Neural crest cell (in vitro differentiated cells): ENCODE data around the gene HPS4. TPM values are rescaled to one million over a fixed set of nuclear protein-coding genes. Genes with fewer than 3 reads are reported as not detected.

ENCODE experiments used
- DNase-seq: peaks from one replicate; pipeline ENCODE4 v3.0.0; 2021; ENCODE audit warnings: low read depth, mixed read lengths, low spot score
- H3K27ac Mint-ChIP-seq: one replicate; pipeline ENCODE4 v1.8.0; 2021; ENCODE audit warnings: mild to moderate bottlenecking, mixed read lengths; ENCODE audit not compliant: unreplicated experiment
- H3K27me3 Mint-ChIP-seq: 2 replicates; pipeline ENCODE4 v1.8.0; 2021; ENCODE audit warnings: low read depth, mild to moderate bottlenecking, mixed read lengths
- H3K36me3 Mint-ChIP-seq: 2 replicates; pipeline ENCODE4 v1.8.0; 2021; ENCODE audit warnings: low read depth, mild to moderate bottlenecking, mixed read lengths
- H3K4me1 Mint-ChIP-seq: 2 replicates; pipeline ENCODE4 v1.8.0; 2021; ENCODE audit warnings: mixed read lengths
- H3K4me3 Mint-ChIP-seq: one replicate; pipeline ENCODE4 v1.8.0; 2021; ENCODE audit warnings: mild to moderate bottlenecking, mixed read lengths
- H3K9me3 Mint-ChIP-seq: 2 replicates; pipeline ENCODE4 v1.8.0; 2021; ENCODE audit warnings: mixed read lengths
- total RNA-seq: library from RNA; stranded (reverse); gene quantifications from 2 replicates; pipeline ENCODE4 v1.2.1, GENCODE V29; 2021
- TF ChIP-seq, protein P1 (sequence below): fragments of 200-600 bp; sonication (generic); conservative IDR thresholded peaks from 2 replicates; pipeline ENCODE4 v1.5.0; 2021; ENCODE audit warnings: antibody characterized with exemption, mild to moderate bottlenecking

Gene HPS4
- total RNA-seq, 1 donor from 2014 or later: 48.5 TPM

DNA sequence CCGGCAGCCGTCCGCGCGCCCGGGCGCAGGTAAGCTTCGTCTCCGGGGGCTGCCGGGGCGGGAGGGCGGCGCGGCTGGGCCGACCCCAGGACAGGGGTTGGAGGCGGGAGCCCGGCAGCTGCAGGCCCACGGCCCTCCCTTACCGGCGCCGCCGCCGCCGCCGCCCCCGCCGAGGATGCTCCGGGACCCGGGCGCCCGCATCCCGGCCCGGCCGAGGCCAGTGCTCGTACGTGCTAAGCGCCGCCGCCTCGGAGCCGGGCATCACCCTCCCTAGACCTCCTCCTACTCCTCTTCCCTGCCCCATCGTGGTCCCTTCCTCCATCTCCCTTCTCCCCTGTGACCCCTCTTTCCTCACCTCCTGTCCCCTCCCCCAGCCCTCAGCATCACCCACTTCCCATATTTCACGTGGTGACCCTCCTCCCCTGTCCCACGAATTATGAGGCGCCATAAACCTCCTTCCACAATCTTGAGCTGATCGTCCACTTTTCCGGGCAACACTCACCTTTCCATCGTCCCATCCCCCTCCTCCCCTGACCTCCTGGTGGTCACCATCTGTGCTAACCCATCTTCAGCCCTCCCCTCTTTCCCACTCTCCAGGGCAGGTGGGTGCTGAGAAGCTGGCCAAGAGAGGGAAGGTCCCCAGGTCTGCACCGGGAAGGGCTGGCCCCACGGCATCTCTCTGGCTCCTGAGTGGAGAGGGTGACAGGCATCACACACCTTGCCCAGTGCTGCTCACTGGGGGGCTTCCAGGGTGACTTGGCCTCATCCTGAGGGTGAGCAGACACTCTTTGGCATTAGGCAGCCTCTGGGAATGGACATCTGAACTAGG, 53.9 kb downstream of the HPS4 start:
- Mint-ChIP-seq H3K27ac (no peak overlapping the region), H3K4me3 (peak overlapping the region; percentile 84), H3K36me3 (no peaks in the 10 kb centered on the region), H3K9me3 (no peaks in the 10 kb centered on the region), H3K4me1 (peaks cover 32% of the 10 kb centered on the region), H3K27me3 (peaks cover 46% of the 10 kb centered on the region)
- TF ChIP-seq, protein P1, sequence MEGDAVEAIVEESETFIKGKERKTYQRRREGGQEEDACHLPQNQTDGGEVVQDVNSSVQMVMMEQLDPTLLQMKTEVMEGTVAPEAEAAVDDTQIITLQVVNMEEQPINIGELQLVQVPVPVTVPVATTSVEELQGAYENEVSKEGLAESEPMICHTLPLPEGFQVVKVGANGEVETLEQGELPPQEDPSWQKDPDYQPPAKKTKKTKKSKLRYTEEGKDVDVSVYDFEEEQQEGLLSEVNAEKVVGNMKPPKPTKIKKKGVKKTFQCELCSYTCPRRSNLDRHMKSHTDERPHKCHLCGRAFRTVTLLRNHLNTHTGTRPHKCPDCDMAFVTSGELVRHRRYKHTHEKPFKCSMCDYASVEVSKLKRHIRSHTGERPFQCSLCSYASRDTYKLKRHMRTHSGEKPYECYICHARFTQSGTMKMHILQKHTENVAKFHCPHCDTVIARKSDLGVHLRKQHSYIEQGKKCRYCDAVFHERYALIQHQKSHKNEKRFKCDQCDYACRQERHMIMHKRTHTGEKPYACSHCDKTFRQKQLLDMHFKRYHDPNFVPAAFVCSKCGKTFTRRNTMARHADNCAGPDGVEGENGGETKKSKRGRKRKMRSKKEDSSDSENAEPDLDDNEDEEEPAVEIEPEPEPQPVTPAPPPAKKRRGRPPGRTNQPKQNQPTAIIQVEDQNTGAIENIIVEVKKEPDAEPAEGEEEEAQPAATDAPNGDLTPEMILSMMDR: no peak
- DNase-seq: no peak

DNA sequence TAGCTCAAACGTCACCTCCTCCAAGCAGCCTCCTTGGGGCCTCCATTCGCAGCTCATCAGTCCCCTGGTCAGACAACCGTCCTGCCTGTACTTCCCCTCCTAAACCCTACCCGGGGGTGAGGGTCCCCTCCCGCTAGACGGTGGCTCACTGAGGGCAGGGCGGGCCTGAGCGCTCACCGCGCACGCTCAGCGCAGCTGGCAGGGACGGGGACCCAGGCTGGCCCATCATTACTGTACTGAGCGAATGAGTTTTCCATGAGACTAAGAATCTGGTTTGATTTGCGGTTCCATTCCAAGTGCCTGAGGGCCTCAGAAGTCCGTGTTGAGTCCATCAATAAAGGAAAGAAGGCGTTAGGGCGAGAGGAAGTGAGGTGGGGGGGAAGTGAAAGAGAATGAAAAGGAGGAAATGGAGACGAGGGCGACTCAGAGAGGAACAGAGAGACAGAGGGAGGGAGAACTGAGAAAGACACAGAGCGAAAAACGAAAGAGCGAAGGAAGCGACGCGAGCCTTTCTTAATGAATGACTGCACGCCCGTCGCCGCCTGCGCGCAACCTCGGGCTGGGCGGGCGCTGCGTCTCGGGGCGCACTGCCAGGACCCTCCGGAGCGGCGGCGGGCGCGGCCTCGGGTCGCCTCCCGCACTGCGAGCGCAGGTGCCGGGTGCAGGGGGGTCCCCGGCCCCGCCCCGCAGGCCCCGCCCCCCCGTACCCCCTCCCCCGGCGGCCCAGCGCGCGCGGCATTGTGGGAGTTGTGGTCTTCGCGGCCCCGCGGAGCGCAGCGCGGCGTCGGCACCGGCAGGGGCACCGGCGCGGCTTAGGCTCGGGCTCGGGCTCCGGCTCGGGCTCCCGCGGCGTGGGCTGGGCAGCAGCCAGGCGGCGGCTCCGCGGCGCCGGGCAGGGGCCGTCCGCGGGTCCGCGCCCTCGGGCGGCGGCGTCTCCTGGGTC, 54.8 kb downstream of the HPS4 start, which contains the start of gene ASPHD2:
Gene ASPHD2 (plus strand): TSS at position 746 of the 943 bp plus-strand sequence. CDS start 4,356 bp downstream, outside the sequence.
- no peaks in the 10 kb centered on the region for H3K9me3 Mint-ChIP-seq
- TF ChIP-seq, protein P1: no peak

DNA sequence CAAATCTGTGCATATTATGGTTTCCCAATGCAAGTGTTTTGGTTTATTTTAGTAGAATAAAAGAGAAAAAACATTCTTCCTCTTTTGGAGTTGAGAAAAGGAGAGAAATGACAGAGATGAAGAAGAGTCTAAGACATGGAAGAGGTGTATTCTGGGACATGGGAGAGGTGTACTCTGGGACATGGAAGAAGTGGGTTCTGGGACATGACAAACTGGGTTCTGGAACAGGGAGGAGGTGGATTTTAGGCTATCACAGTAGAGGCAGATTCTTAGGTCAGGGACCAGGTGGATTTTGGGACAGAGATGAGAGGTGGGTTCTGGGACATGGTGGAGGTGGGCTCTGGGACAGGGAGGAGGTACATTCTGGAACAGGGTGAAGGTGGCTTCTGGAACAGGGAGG, 56.7 kb downstream of the HPS4 start:
- no peaks in the 10 kb centered on the region for H3K36me3 Mint-ChIP-seq
- no peak for DNase-seq
- TF ChIP-seq, protein P1: no peak
- no peak overlapping the region for H3K27ac Mint-ChIP-seq
- H3K27me3 Mint-ChIP-seq: peaks cover 46% of the 10 kb centered on the region
- peaks cover 3% of the 10 kb centered on the region for H3K9me3 Mint-ChIP-seq
- peak overlapping the region; percentile 85 for H3K4me3 Mint-ChIP-seq
- peaks cover 24% of the 10 kb centered on the region for H3K4me1 Mint-ChIP-seq

More for the DNA sequence above, 54.8 kb downstream of the HPS4 start, which contains the start of gene ASPHD2:
- H3K4me3 Mint-ChIP-seq: peak within 1 kb of the TSS; percentile 98
- peaks cover 46% of the 10 kb centered on the region for H3K27me3 Mint-ChIP-seq
- H3K36me3 Mint-ChIP-seq: no peaks in the 10 kb centered on the region
- DNase-seq: peak; percentile 55
- H3K4me1 Mint-ChIP-seq: peaks cover 32% of the 10 kb centered on the region
- H3K27ac Mint-ChIP-seq: peak within 1 kb of the TSS; percentile 90

DNA sequence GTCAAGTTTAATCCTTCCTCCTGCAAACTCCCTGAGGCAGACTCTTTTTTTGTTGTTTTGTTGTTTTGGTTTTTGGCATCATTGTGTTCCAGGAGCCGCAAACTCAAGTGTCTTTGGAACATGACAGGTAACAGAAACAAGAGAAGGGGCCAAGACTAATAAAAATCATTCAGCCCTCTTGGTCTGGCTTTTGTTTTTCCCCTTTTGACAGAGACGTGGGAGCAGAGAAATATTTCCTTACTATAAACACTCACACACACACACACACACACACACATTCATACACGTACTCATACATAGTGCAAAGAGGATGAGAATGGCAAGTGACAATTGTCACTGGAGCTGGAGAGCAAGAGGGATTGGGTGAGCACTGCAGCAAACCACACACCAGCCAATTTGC, 65.0 kb downstream of the HPS4 start:
- Mint-ChIP-seq H3K4me1 (no peaks in the 10 kb centered on the region), H3K27ac (no peak overlapping the region), H3K9me3 (peaks cover 3% of the 10 kb centered on the region), H3K4me3 (no peak overlapping the region), H3K27me3 (peaks cover 52% of the 10 kb centered on the region), H3K36me3 (no peaks in the 10 kb centered on the region)
- DNase-seq: no peak
- TF ChIP-seq, protein P1: no peak

DNA sequence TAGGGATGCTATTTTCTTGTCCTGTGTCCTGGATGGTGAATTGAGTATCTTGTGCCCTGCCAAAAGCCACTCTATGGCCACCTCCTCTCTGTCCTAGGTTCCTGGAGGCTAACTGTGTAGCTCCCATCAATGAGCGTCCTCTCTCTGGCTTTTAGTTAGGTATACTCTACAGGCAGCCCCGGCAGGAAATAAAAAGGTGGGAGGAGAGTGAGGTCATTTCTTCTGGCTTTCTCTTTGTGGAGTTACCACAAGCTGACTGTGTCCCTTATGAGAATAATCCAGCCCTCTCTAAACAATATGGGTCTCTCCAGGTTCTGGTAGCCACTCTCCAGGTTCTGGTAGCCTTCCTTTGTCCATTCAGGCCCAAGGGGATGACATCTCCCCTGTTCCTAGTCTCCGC, 66.2 kb downstream of the HPS4 start:
- Mint-ChIP-seq H3K9me3 (no peaks in the 10 kb centered on the region), H3K27me3 (peaks cover 57% of the 10 kb centered on the region), H3K4me3 (no peak overlapping the region), H3K27ac (no peak overlapping the region), H3K4me1 (no peaks in the 10 kb centered on the region), H3K36me3 (no peaks in the 10 kb centered on the region)
- TF ChIP-seq, protein P1: no peak
- DNase-seq: no peak
